Measurements from ENCODE around the gene TRAT1. TPM values are rescaled to one million over a fixed set of nuclear protein-coding genes. Genes with fewer than 3 reads are reported as not detected.
"Not testable (repeated sequence)": the region's sequence is repeated elsewhere in the genome, so short reads cannot be mapped to it uniquely, and the experiment has no call there.

TRAT1 gene
- 10 to 100 TPM in 1 of 3 donors, 1 to 10 TPM in 2; 7.1 to 16.3 (median 9.3) TPM for total RNA-seq

- ATAC-seq: peak in 1 of 2 donors; percentile 16
- no peak for DNase-seq
These were observed at the start of gene TRAT1 for GRCh38 chr3:108822123-108822897. TRAT1 (plus strand) TSS chr3:108822786; CDS start chr3:108822928, 142 bp downstream.

GRCh38 chr3:108775649-108776048 lies 46.9 kb upstream of the TRAT1 start:
- no peaks in the 10 kb centered on the region for H3K36me3 Mint-ChIP-seq (ENCODE audit: insufficient read depth)
- no peak overlapping the region for H3K4me3 Mint-ChIP-seq
- DNase-seq: no peak
- peaks cover 32% of the 10 kb centered on the region for H3K4me1 Mint-ChIP-seq (ENCODE audit: low read depth)
- H3K9me3 Mint-ChIP-seq: no peaks in the 10 kb centered on the region
- H3K27me3 Mint-ChIP-seq (ENCODE audit: low read depth): no peaks in the 10 kb centered on the region
- ATAC-seq: no peak

More at GRCh38 chr3:108822123-108822897, at the start of gene TRAT1:
- H3K9me3 Mint-ChIP-seq: no peaks in the 10 kb centered on the region
- peaks cover 48% of the 10 kb centered on the region for H3K4me1 Mint-ChIP-seq (ENCODE audit: low read depth)
- H3K27me3 Mint-ChIP-seq (ENCODE audit: low read depth): no peaks in the 10 kb centered on the region
- peak within 1 kb of the TSS; percentile 91 for H3K4me3 Mint-ChIP-seq
- no peaks in the 10 kb centered on the region for H3K36me3 Mint-ChIP-seq (ENCODE audit: insufficient read depth)

GRCh38 chr3:108779496-108779895 lies 43.1 kb upstream of the TRAT1 start:
- ATAC-seq (no peak), DNase-seq (no peak)
- Mint-ChIP-seq H3K4me3 (no peak overlapping the region), H3K36me3 (ENCODE audit: insufficient read depth) (no peaks in the 10 kb centered on the region), H3K9me3 (no peaks in the 10 kb centered on the region), H3K4me1 (ENCODE audit: low read depth) (peaks cover 35% of the 10 kb centered on the region), H3K27me3 (ENCODE audit: low read depth) (no peaks in the 10 kb centered on the region)

- no peaks in the 10 kb centered on the region for H3K9me3 Mint-ChIP-seq
- DNase-seq: peak; percentile 18
These were observed 42.4 kb upstream of the TRAT1 start for GRCh38 chr3:108780235-108780634.

GRCh38 chr3:108791473-108791872 lies 31.1 kb upstream of the TRAT1 start:
- DNase-seq (no peak), ATAC-seq (no peak)
- H3K4me1 Mint-ChIP-seq (ENCODE audit: low read depth): no peaks in the 10 kb centered on the region
- H3K27me3 Mint-ChIP-seq (ENCODE audit: low read depth): no peaks in the 10 kb centered on the region
- H3K9me3 Mint-ChIP-seq: no peaks in the 10 kb centered on the region
- no peak overlapping the region for H3K4me3 Mint-ChIP-seq
- no peaks in the 10 kb centered on the region for H3K36me3 Mint-ChIP-seq (ENCODE audit: insufficient read depth)

More at GRCh38 chr3:108780235-108780634, 42.4 kb upstream of the TRAT1 start:
- H3K36me3 Mint-ChIP-seq (ENCODE audit: insufficient read depth): no peaks in the 10 kb centered on the region
- no peaks in the 10 kb centered on the region for H3K27me3 Mint-ChIP-seq (ENCODE audit: low read depth)
- ATAC-seq: peak; percentile 30 to 56
- H3K4me1 Mint-ChIP-seq (ENCODE audit: low read depth): peaks cover 35% of the 10 kb centered on the region
- H3K4me3 Mint-ChIP-seq: no peak overlapping the region

- no peak for DNase-seq
- Mint-ChIP-seq H3K36me3 (ENCODE audit: insufficient read depth) (no peaks in the 10 kb centered on the region), H3K4me1 (ENCODE audit: low read depth) (peaks cover 23% of the 10 kb centered on the region), H3K4me3 (no peak overlapping the region), H3K9me3 (peaks cover 14% of the 10 kb centered on the region), H3K27me3 (ENCODE audit: low read depth) (no peaks in the 10 kb centered on the region)
- ATAC-seq: no peak
These were observed 18.1 kb upstream of the TRAT1 start for GRCh38 chr3:108804437-108804836.

- DNase-seq (no peak), ATAC-seq (no peak)
- Mint-ChIP-seq H3K4me1 (ENCODE audit: low read depth) (peaks cover 23% of the 10 kb centered on the region), H3K27me3 (ENCODE audit: low read depth) (no peaks in the 10 kb centered on the region), H3K36me3 (ENCODE audit: insufficient read depth) (no peaks in the 10 kb centered on the region), H3K4me3 (no peak overlapping the region), H3K9me3 (peaks cover 14% of the 10 kb centered on the region)
These were observed 17.6 kb upstream of the TRAT1 start for GRCh38 chr3:108804966-108805365.

GRCh38 chr3:108806316-108806715 lies 16.3 kb upstream of the TRAT1 start:
- Mint-ChIP-seq H3K4me1 (ENCODE audit: low read depth) (peaks cover 23% of the 10 kb centered on the region), H3K27me3 (ENCODE audit: low read depth) (no peaks in the 10 kb centered on the region), H3K4me3 (peak overlapping the region; percentile 3), H3K9me3 (peaks cover 14% of the 10 kb centered on the region), H3K36me3 (ENCODE audit: insufficient read depth) (no peaks in the 10 kb centered on the region)
- no peak for DNase-seq
- ATAC-seq: peak; percentile 73 to 77

- Mint-ChIP-seq H3K9me3 (no peaks in the 10 kb centered on the region), H3K36me3 (ENCODE audit: insufficient read depth) (no peaks in the 10 kb centered on the region), H3K4me1 (ENCODE audit: low read depth) (peaks cover 33% of the 10 kb centered on the region), H3K27me3 (ENCODE audit: low read depth) (no peaks in the 10 kb centered on the region), H3K4me3 (peak overlapping the region; percentile 35)
- DNase-seq (peak; percentile 49), ATAC-seq (peak; percentile 86 to 88)
These were observed 4.2 kb upstream of the TRAT1 start for GRCh38 chr3:108818404-108818803.

- no peak for DNase-seq
- Mint-ChIP-seq H3K36me3 (ENCODE audit: insufficient read depth) (no peaks in the 10 kb centered on the region), H3K27me3 (ENCODE audit: low read depth) (no peaks in the 10 kb centered on the region), H3K4me1 (ENCODE audit: low read depth) (peaks cover 40% of the 10 kb centered on the region), H3K9me3 (no peaks in the 10 kb centered on the region), H3K4me3 (peak overlapping the region; percentile 79)
- ATAC-seq: no peak
These were observed 2.0 kb upstream of the TRAT1 start for GRCh38 chr3:108820586-108820985.

- DNase-seq: no peak
- H3K4me1 Mint-ChIP-seq (ENCODE audit: low read depth): peaks cover 51% of the 10 kb centered on the region
- H3K36me3 Mint-ChIP-seq (ENCODE audit: insufficient read depth): no peaks in the 10 kb centered on the region
- peak overlapping the region; percentile 90 for H3K4me3 Mint-ChIP-seq
- no peaks in the 10 kb centered on the region for H3K9me3 Mint-ChIP-seq
- no peak for ATAC-seq
- H3K27me3 Mint-ChIP-seq (ENCODE audit: low read depth): no peaks in the 10 kb centered on the region
These were observed 641 bp downstream of the TRAT1 start for GRCh38 chr3:108823227-108823626.

- H3K9me3 Mint-ChIP-seq; H3K27me3 Mint-ChIP-seq (ENCODE audit: low read depth); H3K36me3 Mint-ChIP-seq (ENCODE audit: insufficient read depth); DNase-seq: not testable (repeated sequence)
- peak; percentile 8 to 23 for ATAC-seq
- Mint-ChIP-seq H3K4me1 (ENCODE audit: low read depth) (peaks cover 51% of the 10 kb centered on the region), H3K4me3 (peak overlapping the region; percentile 91)
These were observed 1.2 kb downstream of the TRAT1 start for GRCh38 chr3:108823803-108824202.

- Mint-ChIP-seq H3K4me3 (peak overlapping the region; percentile 82), H3K36me3 (ENCODE audit: insufficient read depth) (peaks cover 10% of the 10 kb centered on the region), H3K27me3 (ENCODE audit: low read depth) (no peaks in the 10 kb centered on the region), H3K9me3 (no peaks in the 10 kb centered on the region), H3K4me1 (ENCODE audit: low read depth) (peaks cover 55% of the 10 kb centered on the region)
- DNase-seq (no peak), ATAC-seq (no peak)
These were observed 4.0 kb downstream of the TRAT1 start for GRCh38 chr3:108826309-108827187.

GRCh38 chr3:108830381-108830780 lies 7.8 kb downstream of the TRAT1 start:
- H3K27me3 Mint-ChIP-seq (ENCODE audit: low read depth): no peaks in the 10 kb centered on the region
- H3K4me1 Mint-ChIP-seq (ENCODE audit: low read depth): peaks cover 81% of the 10 kb centered on the region
- H3K9me3 Mint-ChIP-seq: no peaks in the 10 kb centered on the region
- no peak for DNase-seq
- peak overlapping the region; percentile 59 for H3K4me3 Mint-ChIP-seq
- no peak for ATAC-seq
- peaks cover 20% of the 10 kb centered on the region for H3K36me3 Mint-ChIP-seq (ENCODE audit: insufficient read depth)
